ENCODE results near the gene GPC5.

The GPC5 gene

DNA sequence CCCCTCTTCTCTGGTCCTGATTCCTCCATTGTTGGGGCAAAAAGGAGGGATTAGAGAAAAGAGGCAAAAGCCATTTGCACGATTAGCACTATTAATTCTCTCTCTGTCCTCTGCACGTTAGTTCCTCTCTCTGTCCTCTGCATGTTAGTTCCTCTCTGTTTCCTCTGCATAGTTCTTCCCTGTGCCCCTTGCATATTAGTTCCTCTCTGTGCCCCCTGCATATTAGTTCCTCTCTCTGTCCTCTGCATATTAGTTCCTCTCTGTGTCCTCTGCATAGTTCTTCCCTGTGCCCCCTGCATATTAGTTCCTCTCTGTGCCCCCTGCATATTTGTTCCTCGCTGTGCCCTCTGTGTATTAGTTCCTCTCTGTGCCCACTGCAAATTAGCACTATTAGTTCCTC is 981.0 kb downstream of the GPC5 start:
- no peak for TF ChIP-seq CTCF (IDR thresholded peaks at IDR 0.05; ENCODE audit: low read depth, low read length)
- DNase-seq (ENCODE audit: extremely low read depth, low read depth), result no peak

DNA sequence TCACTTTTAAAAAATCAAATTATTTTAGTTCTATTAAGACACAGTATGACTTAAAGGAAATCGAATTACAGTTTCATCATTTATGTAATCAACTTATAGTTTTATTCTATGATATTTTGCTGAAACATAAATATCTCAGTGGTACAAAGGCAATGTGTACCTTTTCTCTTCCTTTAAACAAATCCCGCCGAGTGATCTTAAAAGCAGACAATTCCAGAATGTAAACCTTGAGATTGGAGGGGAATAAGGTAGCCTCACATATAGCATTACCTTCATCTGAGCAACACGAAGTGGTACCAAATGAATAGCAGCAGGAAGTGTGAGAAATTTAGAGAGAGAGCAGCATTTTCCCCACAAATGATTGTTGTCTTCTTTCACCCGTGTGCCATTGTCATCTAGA is 986.0 kb downstream of the GPC5 start:
- TF ChIP-seq CTCF (IDR thresholded peaks at IDR 0.05; ENCODE audit: low read depth, low read length), result no peak
- DNase-seq (ENCODE audit: extremely low read depth, low read depth), result no peak

GRCh38 chr13:92387245-92387644 is 988.8 kb downstream of the GPC5 start:
- TF ChIP-seq CTCF (IDR thresholded peaks at IDR 0.05; ENCODE audit: low read depth, low read length), result no peak
- DNase-seq (ENCODE audit: extremely low read depth, low read depth), result no peak

DNA sequence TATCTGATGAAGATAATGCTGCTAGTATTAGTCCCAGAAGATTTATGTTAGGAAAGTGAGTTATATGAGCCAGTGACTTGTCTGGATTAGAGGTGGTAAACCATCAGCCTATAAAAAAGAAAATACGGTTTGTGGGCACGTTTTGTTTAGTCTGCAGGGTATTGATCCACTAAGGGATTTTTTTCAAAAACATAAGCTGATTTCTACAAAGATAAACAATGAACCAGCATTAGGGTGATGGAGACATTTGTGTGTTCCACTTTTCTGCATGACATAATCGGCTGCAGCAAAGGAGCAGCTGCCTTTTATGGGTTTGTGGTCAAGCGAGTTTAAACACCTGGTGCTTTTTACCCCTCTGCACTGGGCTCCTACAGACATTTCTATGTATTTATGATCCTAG is 991.8 kb downstream of the GPC5 start:
- no peak for DNase-seq (ENCODE audit: extremely low read depth, low read depth)
- no peak for TF ChIP-seq CTCF (IDR thresholded peaks at IDR 0.05; ENCODE audit: low read depth, low read length)

- TF ChIP-seq CTCF (IDR thresholded peaks at IDR 0.05; ENCODE audit: low read depth, low read length), result no peak
Measured at GRCh38 chr13:92403606-92404005, 1005.2 kb downstream of the GPC5 start.

GRCh38 chr13:92407858-92408257 is 1009.4 kb downstream of the GPC5 start:
- no peak for DNase-seq (ENCODE audit: extremely low read depth, low read depth)
- no peak for TF ChIP-seq CTCF (IDR thresholded peaks at IDR 0.05; ENCODE audit: low read depth, low read length)

More at GRCh38 chr13:92403606-92404005, 1005.2 kb downstream of the GPC5 start:
- no peak for DNase-seq (ENCODE audit: extremely low read depth, low read depth)

- TF ChIP-seq CTCF (IDR thresholded peaks at IDR 0.05; ENCODE audit: low read depth, low read length), result no peak
Measured at GRCh38 chr13:92412481-92412880, 1014.1 kb downstream of the GPC5 start.

More at GRCh38 chr13:92412481-92412880, 1014.1 kb downstream of the GPC5 start:
- DNase-seq (ENCODE audit: extremely low read depth, low read depth), result no peak

All from AG09319 (cell line).